ENCODE measurements around the gene VEGFB.

Gene VEGFB

DNA sequence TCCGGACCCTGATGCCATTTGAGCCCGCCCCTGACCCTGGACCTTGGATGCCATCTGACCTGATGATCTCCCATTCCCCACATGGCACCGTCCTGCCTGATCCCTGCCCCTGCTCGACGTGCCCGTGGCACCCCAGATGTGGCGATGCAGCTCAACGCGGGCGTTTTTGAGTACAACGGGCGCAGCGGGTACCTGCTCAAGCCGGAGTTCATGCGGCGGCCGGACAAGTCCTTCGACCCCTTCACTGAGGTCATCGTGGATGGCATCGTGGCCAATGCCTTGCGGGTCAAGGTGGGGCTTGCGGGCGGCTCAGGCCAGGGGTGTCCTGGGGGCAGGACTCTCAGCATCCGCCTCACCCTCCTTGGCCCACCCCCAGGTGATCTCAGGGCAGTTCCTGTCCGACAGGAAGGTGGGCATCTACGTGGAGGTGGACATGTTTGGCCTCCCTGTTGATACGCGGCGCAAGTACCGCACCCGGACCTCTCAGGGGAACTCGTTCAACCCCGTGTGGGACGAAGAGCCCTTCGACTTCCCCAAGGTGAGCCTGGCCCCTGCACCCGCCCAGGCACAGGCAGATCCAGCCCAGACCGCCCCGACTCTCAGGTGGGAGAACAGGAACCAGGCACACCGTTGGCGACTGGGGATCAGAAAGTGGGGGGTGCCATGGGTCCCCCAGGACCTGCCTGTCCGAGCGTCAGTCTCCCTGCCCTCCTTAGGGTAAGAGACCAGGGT, 28.1 kb downstream of the VEGFB start:
- Histone ChIP-seq H3K36me3 (ENCODE audit: low read depth) (peaks cover 74% of the 10 kb centered on the region), H3K4me1 (ENCODE audit: insufficient read depth, poor library complexity, severe bottlenecking) (peaks cover 8% of the 10 kb centered on the region), H3K27ac (ENCODE audit: poor library complexity, severe bottlenecking) (peak overlapping the region; percentile 28), H3K4me3 (ENCODE audit: severe bottlenecking) (no peak overlapping the region), H3K27me3 (ENCODE audit: insufficient read depth, poor library complexity, severe bottlenecking) (no peaks in the 10 kb centered on the region), H3K9me3 (ENCODE audit: severe bottlenecking) (no peaks in the 10 kb centered on the region)
- TF ChIP-seq, protein P1, sequence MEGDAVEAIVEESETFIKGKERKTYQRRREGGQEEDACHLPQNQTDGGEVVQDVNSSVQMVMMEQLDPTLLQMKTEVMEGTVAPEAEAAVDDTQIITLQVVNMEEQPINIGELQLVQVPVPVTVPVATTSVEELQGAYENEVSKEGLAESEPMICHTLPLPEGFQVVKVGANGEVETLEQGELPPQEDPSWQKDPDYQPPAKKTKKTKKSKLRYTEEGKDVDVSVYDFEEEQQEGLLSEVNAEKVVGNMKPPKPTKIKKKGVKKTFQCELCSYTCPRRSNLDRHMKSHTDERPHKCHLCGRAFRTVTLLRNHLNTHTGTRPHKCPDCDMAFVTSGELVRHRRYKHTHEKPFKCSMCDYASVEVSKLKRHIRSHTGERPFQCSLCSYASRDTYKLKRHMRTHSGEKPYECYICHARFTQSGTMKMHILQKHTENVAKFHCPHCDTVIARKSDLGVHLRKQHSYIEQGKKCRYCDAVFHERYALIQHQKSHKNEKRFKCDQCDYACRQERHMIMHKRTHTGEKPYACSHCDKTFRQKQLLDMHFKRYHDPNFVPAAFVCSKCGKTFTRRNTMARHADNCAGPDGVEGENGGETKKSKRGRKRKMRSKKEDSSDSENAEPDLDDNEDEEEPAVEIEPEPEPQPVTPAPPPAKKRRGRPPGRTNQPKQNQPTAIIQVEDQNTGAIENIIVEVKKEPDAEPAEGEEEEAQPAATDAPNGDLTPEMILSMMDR (IDR thresholded peaks at IDR 0.05; ENCODE audit: poor library complexity, severe bottlenecking): no peak
- ATAC-seq (ENCODE audit: low read depth): no peak
- DNase-seq (ENCODE audit: low spot score): no peak

DNA sequence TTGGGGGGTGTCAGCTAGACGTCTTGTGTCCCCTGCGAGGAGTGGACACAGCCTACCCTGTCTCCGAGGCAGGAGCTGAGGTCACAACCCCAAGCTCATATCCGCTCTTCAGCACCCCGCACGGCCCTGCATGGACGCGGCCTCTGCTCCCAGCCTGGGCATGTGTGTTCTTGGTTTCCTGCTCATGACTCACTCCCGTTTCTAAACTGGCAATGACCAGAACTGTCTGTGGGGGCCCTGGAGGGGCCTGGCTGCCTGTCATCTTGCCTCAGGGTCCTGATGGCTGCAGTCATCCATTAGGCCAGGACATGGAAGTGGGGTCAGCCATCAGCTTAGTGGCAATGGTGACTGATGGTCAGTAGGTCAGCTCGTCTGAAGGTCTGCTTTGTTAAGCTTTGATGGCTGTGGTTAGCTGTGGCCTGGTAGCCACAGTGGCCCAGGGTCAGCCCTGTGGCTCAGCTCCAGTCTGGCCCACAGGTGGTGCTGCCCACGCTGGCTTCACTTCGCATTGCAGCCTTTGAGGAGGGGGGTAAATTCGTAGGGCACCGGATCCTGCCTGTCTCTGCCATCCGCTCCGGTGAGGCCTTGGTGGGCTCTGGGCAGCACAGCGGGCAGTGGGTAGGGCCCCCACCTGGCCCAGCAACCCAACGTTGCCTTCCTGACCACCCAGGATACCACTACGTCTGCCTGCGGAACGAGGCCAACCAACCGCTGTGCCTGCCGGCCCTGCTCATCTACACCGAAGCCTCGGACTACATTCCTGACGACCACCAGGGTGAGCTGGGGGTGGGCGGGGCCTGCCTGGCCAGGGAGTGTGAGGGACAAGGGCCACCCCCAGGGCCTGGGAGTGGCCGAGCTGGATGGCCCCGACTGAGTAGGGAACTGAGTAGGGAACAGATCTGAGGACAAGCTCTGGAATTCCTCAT, 28.9 kb downstream of the VEGFB start:
- Histone ChIP-seq H3K36me3 (ENCODE audit: low read depth) (peaks cover 65% of the 10 kb centered on the region), H3K27me3 (ENCODE audit: insufficient read depth, poor library complexity, severe bottlenecking) (no peaks in the 10 kb centered on the region), H3K4me3 (ENCODE audit: severe bottlenecking) (no peak overlapping the region), H3K4me1 (ENCODE audit: insufficient read depth, poor library complexity, severe bottlenecking) (peaks cover 15% of the 10 kb centered on the region), H3K27ac (ENCODE audit: poor library complexity, severe bottlenecking) (peak overlapping the region; percentile 28), H3K9me3 (ENCODE audit: severe bottlenecking) (no peaks in the 10 kb centered on the region)
- ATAC-seq (ENCODE audit: low read depth): peak; percentile 51
- TF ChIP-seq, protein P1 (IDR thresholded peaks at IDR 0.05; ENCODE audit: poor library complexity, severe bottlenecking): no peak
- DNase-seq (ENCODE audit: low spot score): no peak

DNA sequence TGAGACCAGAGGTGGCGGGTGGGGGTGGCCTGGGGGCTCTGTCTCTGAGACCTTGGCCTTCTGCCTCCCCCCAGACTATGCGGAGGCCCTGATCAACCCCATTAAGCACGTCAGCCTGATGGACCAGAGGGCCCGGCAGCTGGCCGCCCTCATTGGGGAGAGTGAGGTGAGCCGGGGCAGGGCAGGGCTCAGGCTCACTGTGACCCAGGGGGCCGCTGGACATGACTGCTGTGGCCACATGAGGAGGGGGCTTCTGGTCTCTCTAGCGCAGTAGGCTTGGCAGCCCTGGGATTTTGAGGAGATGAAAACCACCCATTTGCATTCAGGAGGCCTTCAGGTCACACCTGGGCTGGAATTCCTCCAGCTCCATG, 29.5 kb downstream of the VEGFB start:
- ATAC-seq (ENCODE audit: low read depth) (no peak), DNase-seq (ENCODE audit: low spot score) (no peak)
- Histone ChIP-seq H3K4me3 (ENCODE audit: severe bottlenecking) (no peak overlapping the region), H3K9me3 (ENCODE audit: severe bottlenecking) (no peaks in the 10 kb centered on the region), H3K36me3 (ENCODE audit: low read depth) (peaks cover 59% of the 10 kb centered on the region), H3K4me1 (ENCODE audit: insufficient read depth, poor library complexity, severe bottlenecking) (peaks cover 22% of the 10 kb centered on the region), H3K27me3 (ENCODE audit: insufficient read depth, poor library complexity, severe bottlenecking) (no peaks in the 10 kb centered on the region), H3K27ac (ENCODE audit: poor library complexity, severe bottlenecking) (no peak overlapping the region)
- TF ChIP-seq, protein P1 (IDR thresholded peaks at IDR 0.05; ENCODE audit: poor library complexity, severe bottlenecking): no peak

DNA sequence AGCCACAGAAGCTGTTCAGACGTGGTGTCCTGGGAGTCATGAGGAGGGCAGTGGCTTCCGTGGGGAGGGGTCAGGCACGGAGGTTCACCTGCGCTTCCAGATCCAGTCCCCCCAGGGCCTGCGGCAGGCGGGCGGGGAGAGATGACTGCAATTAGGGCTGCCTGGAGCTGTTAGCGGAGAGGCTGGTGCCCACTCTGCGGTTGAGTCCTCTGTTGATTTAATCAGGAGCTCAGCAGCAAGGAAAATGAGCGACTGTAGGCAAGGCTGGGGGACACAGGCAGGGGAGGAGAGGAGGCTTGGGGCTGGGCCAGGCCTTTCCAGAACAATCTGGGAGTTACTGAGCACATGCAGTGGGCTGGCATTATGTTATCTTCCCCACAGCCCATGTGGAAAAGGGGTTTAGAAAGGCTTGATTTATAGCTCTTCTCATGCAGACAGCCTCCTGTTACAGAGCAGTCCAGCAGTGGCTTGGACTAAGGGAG, 30.0 kb downstream of the VEGFB start:
- H3K4me1 ChIP-seq (ENCODE audit: insufficient read depth, poor library complexity, severe bottlenecking): peaks cover 24% of the 10 kb centered on the region
- H3K27me3 ChIP-seq (ENCODE audit: insufficient read depth, poor library complexity, severe bottlenecking): no peaks in the 10 kb centered on the region
- H3K27ac ChIP-seq (ENCODE audit: poor library complexity, severe bottlenecking): no peak overlapping the region
- H3K36me3 ChIP-seq (ENCODE audit: low read depth): peaks cover 54% of the 10 kb centered on the region
- DNase-seq (ENCODE audit: low spot score): no peak
- no peak for ATAC-seq (ENCODE audit: low read depth)
- no peaks in the 10 kb centered on the region for H3K9me3 ChIP-seq (ENCODE audit: severe bottlenecking)
- TF ChIP-seq, protein P1 (IDR thresholded peaks at IDR 0.05; ENCODE audit: poor library complexity, severe bottlenecking): no peak
- no peak overlapping the region for H3K4me3 ChIP-seq (ENCODE audit: severe bottlenecking)

Data from RWPE2 (cell line).